ENCODE data around the gene PPP6R2.

DNA sequence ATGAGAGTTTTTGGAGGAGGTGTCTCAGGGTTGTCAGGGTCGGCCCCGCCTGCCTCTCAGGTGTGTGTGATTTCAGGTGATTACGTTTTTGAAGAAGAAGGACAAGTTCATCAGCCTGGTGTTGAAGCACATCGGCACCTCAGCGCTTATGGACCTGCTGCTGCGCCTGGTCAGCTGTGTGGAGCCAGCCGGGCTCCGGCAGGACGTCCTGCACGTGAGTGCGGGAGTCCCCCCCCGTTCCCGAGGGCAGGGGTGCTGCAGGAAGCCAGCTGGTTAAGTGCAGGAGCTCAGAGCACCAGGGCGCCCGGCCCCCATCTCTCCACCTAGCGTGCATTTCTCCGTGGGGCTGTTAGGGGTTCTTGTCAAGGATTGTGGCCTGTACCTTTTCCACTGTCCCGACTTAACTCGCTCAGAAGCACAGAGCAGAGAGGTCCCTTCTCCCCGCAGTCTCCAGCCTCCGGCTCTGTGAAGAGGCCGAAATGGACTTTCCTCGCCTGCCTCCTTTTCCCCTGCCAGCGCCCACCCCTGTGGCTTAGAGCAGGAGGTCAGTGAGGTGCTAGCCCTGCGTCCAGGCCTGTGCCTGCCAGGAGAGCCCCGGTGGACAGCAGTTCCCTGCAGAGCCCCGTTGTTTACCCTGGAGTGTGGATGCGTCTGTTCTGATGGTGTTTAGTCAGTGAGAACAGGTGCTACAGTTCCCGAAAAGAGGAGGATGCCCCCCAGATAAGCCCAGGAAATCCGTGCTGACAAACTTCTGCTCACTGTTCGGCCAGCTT, 71.5 kb downstream of the PPP6R2 start:
- TF ChIP-seq, protein P1, sequence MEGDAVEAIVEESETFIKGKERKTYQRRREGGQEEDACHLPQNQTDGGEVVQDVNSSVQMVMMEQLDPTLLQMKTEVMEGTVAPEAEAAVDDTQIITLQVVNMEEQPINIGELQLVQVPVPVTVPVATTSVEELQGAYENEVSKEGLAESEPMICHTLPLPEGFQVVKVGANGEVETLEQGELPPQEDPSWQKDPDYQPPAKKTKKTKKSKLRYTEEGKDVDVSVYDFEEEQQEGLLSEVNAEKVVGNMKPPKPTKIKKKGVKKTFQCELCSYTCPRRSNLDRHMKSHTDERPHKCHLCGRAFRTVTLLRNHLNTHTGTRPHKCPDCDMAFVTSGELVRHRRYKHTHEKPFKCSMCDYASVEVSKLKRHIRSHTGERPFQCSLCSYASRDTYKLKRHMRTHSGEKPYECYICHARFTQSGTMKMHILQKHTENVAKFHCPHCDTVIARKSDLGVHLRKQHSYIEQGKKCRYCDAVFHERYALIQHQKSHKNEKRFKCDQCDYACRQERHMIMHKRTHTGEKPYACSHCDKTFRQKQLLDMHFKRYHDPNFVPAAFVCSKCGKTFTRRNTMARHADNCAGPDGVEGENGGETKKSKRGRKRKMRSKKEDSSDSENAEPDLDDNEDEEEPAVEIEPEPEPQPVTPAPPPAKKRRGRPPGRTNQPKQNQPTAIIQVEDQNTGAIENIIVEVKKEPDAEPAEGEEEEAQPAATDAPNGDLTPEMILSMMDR (IDR thresholded peaks at IDR 0.05; ENCODE audit: low read length), result no peak
- TF ChIP-seq EZH2 (IDR thresholded peaks at IDR 0.05; ENCODE audit: borderline replicate concordance, low read length), result no peak

All from OCI-LY1 (cell line).